ENCODE measurements around the gene SFXN5.

DNA sequence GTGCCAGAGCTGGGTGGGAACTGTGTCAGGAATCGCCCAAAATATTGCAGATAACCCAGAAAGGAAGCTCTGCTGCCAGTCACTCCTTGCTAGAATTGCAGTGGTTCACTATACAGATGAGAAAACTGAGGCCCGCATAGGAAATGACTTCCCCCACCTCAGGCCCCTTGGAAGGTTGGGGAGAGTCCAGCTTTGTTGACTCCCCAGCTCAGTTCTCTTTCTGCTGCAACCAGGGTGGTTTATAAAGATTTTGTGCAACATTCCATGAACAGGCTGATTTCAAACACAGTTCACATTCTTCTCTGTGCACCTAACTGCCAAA, 173.0 kb downstream of the SFXN5 start:
- no peak for TF ChIP-seq EP300 (IDR thresholded peaks at IDR 0.05; ENCODE audit: borderline replicate concordance)
- TF ChIP-seq YY1 (IDR thresholded peaks at IDR 0.05; ENCODE audit: low read depth), result no peak
- TF ChIP-seq RAD21 (IDR thresholded peaks at IDR 0.05; ENCODE audit: low read depth), result no peak
- no peak for TF ChIP-seq TAF1 (IDR thresholded peaks at IDR 0.05; ENCODE audit: low read depth)
- TF ChIP-seq, protein P1, sequence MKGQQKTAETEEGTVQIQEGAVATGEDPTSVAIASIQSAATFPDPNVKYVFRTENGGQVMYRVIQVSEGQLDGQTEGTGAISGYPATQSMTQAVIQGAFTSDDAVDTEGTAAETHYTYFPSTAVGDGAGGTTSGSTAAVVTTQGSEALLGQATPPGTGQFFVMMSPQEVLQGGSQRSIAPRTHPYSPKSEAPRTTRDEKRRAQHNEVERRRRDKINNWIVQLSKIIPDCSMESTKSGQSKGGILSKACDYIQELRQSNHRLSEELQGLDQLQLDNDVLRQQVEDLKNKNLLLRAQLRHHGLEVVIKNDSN (IDR thresholded peaks at IDR 0.05), result no peak
- no peak for TF ChIP-seq FOXM1 (IDR thresholded peaks at IDR 0.05; ENCODE audit: borderline replicate concordance, low read depth)
- no peak for TF ChIP-seq ZBTB7A (IDR thresholded peaks at IDR 0.05; ENCODE audit: low read depth)
- no peak for TF ChIP-seq CEBPB (IDR thresholded peaks at IDR 0.05)
- TF ChIP-seq MAX (IDR thresholded peaks at IDR 0.05), result no peak
